DMS 273 (cell line): Measurements from ENCODE around the gene HS2ST1.

Experiments used
- DNase-seq: peaks from one replicate; lab custom pipeline; 2025; ENCODE audit not compliant: unreplicated experiment; lab: John Stamatoyannopoulos, UW

HS2ST1 gene

DNA sequence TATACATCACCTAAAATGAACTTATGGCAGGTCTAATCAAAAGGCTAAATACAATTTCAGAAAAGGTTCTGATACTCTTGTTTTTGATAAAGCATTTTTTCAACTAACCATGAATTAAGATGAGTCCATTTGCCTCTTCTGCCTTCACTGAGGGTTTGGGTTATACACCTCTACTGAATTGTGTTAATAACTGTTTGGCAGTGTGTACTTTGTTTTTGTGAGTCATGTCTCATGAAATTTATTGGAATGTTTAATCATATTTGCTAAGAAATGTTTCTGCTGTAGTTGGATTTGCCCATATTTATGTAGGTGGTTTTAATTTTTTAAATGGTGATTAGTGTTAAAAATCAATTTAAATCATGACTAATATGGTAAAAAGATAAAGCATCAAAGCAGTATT is 190.5 kb downstream of the HS2ST1 start:
- DNase-seq: no peak

DNA sequence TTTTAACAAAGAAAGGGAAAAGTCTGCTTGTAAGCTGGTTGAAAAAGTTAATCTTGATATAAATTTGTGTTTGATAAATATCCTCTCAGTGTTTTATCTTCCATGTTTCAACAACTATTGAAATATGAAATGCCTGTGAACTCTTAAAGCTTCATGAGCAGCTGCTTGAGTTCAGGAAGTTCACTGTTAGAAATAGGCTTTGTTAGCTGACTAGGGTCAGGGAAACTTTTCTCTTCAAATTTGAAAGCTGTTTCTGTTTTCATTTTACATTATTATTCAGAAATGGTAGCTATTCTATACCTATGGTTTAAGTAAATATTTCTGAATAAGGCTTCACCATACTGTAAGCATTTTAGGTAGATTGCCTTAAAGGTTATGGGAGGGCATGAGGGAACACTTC is 191.7 kb downstream of the HS2ST1 start:
- DNase-seq: no peak

DNA sequence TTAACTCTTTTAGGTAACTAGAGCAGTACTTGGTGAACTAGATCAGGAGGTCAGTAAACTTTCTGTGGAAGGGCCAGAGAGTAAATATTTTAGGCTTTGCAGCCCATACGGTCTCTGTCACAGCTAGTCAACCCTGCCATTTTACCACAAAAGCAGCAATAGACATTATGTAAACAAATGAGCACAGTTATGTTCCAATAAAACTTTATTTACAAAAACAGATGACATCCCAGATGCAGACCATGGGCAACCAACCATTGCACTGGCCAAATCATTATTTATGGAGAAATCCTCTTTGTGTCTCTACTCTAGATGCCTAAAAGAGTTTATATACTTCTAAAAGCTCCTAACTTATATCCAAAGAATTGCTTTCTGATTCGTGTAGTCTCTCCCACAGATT is 192.4 kb downstream of the HS2ST1 start:
- no peak for DNase-seq

DNA sequence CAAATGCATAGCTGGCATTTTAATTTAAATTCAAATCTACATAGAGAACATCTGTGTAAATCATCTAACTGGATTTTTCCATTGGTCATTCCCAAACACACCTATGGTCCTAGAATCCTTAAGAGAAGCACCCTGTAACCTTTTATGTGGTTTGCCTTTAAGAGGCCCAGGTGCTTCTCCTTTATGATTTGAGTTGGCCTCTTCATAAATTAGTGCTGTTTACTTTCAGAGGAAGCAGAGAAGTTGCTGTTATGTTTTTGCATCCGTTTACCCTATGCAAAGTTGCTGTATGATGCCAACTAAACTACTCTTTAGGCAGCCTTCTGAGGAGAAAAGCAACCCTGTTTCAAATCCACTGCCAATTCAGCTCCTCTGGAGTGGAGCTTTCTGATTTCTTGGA is 193.8 kb downstream of the HS2ST1 start:
- DNase-seq: no peak

DNA sequence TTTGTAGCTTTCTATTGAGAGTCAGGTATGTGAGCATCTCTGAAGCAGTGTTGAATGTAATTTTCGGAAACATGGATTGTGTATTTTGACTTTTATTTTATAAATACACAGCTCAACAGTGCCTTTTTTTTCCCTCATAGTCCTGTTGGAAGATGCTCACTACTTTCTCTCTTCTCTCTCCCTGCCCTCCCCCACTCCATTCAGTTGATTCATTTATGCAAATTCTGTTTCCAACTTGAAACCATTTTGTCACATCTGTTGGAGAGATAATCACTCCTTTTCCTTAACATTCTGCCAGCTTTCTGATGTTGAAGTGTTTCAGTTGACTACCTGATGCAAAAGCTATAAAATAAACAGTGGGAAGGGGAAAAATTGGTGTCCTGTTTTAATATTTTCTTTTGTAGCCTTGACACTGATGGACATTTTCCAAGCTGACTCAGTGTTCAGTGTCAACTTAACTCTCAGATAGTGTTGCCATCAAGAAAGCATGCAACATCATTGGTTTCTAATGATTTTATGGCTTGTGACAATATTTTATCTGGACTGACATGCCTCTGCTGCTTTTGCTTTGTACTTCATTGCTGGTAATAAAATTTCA is 194.5 kb downstream of the HS2ST1 start:
- peak; percentile 23 for DNase-seq

DNA sequence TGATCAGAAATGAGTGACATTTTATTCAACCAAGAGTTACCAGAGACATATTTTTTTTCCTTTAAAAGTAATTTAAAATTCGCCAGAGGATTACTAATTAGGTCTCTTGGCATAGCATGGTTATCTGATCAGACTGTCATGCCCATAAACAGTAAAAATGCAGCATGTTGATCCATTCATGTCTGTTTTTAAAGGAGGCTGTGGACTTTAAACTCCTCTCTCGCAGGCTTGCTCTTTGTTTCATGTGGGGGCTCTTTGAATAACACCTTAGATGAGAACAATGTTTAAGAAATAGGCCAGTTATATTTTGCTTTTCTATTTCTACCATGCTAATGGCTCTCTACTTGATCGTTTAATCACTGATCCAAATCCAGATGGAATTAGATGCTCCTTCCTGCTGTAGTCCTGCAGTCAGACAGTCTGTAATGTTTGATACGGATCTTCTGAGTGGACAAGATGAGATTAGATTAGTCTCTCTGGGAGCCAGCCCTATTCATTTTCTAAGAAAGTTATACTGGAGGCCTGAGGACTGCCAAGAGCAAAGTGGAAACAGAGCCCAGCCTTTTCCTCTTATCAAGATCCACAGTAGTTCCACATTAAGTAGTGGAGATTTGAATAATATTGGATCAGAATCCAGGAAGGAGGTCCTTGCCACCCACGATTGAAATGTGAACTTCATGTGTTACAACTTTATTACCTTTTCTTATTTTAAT is 197.4 kb downstream of the HS2ST1 start:
- no peak for DNase-seq

DNA sequence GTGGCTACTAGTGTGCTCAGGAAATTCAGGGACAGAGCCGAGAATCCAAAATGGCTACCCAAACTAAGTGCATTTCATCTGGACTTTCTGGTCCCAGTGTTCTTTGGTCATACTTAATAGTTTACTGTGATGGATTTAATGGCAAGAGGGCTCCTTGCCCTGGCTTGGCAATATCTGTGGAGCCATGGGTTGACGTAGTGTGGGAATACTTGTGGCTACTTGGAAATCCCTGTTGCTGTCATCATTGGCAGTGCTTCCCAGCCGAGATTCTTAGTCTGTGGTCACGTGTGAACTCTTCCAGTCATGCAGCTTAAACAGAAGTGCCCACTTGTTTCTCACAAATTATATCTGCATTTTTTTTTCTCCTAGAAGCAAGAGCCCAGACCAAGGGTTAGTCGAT is 198.9 kb downstream of the HS2ST1 start:
- no peak for DNase-seq

DNA sequence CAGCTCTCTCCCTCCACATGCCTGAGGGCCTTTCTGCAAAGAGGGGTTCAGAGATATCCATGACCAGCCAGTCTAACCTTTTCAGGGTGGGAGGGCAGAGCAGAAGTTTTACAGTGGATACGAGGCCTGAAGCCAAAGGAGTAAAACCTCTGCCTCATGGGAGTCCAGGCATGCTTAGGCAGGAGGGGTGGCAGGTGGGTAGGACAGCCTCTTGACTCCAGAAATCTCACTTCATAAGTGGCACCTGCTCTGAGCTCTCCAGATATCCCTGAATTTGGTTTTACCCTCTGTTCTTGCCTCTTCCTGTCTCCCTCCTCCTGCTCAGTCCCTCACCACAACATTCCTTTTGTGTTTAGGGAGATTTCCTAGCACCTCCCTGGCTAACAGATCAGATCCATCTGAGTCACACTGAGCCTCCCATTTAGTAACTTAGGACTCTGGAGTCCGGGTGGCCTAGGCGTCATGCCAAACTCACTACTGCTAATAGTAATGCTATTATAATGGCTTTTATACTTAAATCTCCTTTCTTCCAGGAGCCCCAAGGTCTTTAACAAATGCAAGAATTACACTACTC is 201.0 kb downstream of the HS2ST1 start:
- no peak for DNase-seq

DNA sequence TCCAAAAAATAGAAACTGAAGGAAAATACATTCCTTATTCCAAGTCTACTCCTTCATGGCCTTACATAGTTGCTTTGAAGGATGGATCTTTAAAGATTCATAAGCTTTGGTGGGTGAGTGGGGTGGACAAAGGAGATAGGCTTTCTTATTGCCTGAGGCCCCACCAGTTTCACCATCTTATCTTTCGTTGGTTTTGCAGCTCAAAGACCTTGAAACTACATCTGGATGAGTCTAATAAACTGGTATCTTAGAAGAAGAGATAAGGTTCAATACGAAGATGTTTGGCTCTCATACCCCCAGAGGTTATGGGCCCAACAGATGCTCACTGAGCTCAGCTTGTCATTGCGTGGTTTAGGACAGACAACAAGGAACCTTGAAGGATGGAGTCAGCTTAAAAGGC is 201.5 kb downstream of the HS2ST1 start:
- DNase-seq: no peak

DNA sequence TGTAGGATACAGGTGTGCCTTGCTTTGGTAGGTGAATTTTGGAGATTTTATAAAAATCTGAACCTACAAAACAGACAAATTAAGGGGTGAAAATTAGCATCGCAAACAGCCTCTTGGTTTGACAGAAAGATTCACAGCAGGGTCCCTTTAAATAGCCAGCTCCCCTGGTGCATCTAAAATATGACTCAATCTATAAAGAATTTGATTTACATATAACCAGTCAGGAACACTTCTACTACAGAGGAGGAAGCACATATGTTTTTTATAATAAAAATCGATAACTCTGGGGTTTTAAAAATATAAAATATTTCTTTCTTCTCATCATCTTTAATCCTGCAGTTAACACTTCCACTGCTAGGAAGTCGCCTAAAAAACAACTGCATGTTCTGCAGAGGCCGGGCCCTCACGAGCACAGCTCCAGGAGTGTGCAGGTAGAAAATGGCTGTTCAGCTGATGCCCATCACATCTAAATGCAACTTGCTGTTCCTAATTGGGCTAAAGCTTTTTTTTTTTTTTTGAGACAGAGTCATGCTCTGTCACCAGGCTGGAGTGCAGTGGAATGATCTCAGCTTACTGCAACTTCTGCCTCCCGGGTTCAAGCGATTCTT is 203.4 kb downstream of the HS2ST1 start:
- DNase-seq: no peak

DNA sequence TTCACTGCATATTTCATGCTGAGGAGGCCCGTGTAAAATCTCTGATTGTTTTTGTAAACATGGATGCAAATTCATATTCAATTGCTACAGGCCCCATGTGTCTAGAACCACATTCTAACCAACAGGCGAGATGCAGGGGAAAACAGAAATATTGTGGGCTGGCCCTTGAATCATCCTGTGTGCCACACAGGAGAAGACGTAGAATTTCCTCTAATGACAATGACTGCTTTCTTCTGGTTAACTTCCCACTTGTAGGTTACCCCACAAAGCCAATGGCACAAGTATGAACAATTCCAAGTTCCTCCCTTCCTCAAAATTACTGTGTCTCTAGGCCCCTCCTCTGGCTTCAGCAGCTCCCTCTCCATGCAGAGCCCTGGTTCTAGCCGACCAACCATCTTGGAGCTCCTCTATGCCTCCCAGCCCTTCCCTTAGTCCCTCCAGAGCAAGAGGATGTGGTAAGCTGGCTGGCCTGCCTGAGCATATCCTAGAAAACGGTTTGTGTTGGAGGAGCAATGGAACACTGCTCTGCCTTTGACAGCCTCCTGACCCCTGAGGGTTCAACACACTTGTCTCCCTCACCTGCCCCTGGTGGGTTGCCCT is 205.2 kb downstream of the HS2ST1 start:
- no peak for DNase-seq

DNA sequence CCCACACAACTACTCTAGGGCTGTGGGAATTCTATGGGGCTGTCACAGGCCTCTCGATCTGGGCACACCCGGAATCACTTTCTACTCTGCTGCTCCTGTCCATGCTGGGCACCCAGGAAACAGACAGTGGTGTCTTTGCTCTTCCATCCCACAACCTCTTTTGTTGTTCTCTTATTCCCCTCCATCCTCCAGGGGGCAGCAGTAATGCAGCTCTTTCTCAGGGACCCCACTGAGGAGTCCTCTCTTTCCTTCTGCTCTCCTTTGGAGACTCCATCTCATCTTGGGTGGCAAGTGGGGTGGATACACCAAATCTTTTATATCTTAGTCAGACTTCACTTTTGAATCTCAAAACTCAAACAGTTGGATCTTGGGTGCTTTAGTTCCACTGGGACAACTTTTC is 206.3 kb downstream of the HS2ST1 start:
- peak; percentile 42 for DNase-seq

DNA sequence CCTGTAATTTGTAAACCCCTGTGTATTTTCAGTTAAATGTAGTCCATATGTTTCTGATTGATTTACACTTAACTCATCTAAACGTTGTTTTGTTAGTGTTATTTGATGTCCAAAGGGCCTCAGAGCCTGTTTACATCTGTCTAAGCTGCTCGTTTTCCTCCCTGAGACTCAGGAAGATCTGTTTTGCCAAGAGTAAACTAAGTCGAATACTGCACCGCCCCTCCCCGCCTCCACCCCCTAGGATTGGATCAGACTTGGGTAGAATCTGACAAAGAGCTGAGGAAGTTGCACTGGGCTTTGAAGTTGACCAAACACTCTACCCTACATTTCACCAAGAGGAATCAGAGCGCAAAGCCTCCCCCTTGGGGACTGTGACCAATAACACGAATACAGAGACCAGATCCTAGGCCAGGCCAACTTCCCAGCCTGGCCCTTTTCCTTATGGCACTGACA is 207.3 kb downstream of the HS2ST1 start:
- no peak for DNase-seq

DNA sequence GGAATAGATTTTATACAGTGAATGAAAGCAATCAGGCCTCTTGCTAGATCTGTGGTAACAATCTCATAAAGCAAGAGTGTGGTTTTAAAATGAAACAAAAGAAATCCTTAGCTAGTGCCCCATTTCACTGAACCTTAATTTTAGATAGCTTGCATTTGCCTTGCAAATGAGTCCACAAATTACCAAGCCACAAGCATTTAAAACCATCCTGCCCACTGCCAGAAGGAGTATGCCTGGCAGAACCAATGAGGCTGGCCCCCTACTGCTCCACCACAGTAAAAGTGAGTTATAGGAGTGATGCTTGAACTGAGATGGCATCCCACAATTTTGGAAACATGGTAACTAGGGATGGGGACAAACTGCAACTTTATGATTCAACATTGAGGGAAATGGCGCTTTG is 207.8 kb downstream of the HS2ST1 start:
- DNase-seq: no peak

DNA sequence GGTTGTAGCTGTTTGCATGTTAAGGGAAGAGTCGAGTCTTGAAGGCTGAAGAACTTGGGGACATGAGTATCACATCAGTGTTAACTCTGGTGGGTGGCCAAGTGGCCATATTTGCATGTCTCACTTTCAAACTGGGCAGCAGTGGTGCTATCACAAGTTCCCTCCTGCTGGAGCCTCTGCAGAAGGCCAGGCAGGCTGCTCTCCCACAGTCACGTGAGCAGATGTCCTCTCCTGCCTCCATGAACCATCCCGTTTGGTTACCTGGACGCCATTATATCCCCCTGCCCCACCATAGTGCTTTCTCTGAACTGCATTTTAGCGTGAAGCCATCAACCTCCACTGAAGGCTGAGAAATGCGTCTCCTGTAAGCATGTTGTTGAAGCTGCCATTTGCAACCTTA is 209.2 kb downstream of the HS2ST1 start:
- DNase-seq: no peak

DNA sequence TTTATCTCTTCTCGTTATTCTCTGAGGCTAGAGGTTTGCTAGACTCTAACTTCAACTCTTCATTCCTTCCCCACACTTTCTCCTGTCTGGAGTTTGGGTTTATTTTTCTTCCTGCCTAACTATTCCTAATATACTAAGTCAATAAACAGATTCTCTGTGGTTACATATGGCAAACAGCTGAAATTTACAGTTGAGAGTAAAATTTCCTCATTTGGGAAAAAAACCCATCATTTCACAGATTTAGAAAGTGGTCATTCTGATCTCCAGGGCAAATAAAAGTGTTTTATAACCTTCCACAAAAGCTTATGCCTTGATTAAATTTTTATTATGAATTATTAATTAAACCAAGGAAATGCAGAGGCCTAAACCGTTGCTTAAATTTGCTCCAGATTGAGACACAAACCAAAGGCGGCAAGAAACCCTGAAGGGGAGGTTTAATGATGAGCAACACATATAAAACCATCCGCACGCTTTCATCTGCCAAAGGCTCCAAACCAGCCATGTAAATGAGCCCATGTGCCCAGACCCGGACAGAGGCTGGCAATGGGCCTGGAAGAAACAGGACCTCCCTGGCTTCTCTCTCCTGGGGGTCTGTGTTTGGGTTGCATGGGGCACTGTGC is 212.6 kb downstream of the HS2ST1 start:
- no peak for DNase-seq

DNA sequence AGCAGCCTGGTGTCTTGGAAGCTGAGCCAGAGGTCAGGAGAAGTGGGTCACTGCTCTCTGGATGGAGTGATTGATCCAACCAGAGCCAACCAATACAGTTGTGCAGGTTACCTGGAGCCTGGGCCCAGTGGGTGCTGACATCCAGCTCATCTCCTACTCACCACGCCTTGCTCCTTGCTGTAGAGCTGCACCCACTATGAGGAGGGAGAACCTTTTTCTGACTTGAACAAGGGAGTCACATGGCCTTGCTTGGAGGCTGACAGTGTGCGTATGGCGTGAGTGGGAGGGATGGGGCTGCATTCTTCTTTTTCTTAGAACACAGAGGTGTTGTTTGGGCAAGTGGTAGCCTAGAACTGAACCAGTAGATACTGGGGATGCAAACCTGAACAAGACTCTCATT is 213.1 kb downstream of the HS2ST1 start:
- no peak for DNase-seq

DNA sequence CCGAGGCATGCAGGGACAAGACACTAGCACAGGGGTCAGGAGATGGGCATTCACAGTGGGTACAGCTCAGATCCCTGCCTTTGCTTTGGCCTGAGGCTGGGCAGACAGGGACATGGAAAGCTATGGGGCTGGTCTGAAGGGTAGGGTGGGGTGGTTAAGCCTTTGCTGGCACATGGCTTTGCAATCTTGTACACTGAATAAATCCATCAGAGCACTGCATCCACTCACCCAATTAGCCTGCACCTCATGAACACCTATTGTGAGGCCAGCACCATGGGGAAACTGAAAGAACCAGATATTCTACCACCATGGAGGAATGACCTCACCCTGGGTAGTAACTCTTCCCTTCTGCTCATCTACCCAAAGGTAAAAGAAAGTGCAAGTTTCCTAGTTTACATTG is 214.6 kb downstream of the HS2ST1 start:
- no peak for DNase-seq

DNA sequence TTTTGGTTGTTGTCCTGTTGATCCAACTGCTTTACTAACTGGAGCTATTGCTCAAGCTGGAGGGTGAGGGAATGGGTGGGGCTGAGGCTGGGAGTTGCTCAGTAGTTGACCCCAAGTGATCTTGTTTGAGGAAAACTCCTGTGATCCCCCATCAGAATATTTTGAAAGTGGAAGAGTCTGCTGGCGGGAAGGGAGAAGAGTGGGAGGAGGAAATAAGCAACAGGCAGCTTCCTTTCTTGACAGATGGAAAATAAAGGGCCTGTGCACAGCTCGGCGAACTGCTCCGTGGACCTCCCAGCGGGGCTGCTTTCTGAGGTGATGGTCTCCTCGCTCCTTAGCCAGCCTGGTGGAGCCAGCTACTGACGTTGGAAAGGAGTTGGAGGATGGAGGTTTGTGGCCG is 215.2 kb downstream of the HS2ST1 start:
- no peak for DNase-seq

DNA sequence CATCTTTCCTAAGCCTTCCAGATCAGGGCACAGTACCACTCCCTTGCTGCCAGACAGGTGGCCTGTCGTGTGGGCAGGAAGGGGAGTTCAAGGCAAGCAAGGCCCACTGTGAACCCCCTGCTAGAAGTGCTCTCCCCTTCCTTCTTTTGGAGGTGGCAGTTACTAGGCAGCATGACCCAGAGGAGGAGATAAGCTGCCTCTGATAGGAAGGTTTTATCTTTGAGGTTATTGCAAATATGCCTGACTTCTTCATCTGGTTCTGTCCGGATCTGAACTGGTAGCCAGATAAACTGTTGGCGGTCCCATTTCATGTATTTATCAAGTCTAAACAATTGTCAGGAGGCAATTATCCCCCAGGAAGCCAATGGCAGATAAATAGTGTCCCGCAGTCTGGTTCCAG is 216.0 kb downstream of the HS2ST1 start:
- no peak for DNase-seq

DNA sequence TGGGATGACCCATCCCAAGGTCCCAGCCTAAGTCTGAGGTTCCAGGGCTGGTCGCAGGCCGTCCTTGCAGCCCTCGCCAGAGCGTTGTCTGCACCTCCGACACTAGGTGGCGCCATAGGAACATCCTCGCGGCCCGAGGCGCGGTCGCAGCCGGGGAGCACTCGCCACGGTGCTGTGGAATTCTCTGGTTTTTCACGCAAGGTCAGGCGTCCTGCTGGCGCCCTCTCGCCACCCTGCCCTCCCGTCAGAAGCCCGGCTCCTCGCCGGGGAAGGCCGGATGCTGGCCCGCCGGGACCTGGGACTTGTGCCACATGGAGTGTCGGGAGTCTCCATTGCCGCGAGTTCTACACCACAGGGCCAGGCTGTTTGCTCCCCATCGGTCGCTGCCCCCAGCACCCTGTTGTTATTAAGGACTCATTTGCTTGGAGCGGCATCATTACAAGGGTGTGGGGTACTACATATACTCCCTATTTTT is 217.4 kb downstream of the HS2ST1 start:
- DNase-seq: peak; percentile 86
